HEK293T (cell line): ENCODE measurements around the gene ISOC1.

Experiments used
- CTCF ChIA-PET: fragments of 350-600 bp; formaldehyde crosslinking; extraction: SDS; loops from one replicate; lab custom pipeline; 2021; ENCODE audit warnings: antibody characterized with exemption, inconsistent platforms; lab: Yijun Ruan, JAX
- POLR2A ChIA-PET: fragments of 350-600 bp; formaldehyde crosslinking; extraction: SDS; loops from one replicate; lab custom pipeline; 2020; ENCODE audit warnings: antibody characterized with exemption, inconsistent platforms; lab: Yijun Ruan, JAX
- DNase-seq: peaks from one replicate; pipeline ENCODE4 v3.0.0; 2012; ENCODE audit warnings: mixed read lengths; ENCODE audit errors: extremely low spot score
- ARNT ChIP-seq: fragments of 450-650 bp; IDR thresholded peaks from 2 replicates; pipeline ENCODE4 v1.6.1; 2017; ENCODE audit warnings: mild to moderate bottlenecking
- BHLHE40 ChIP-seq: fragments of 450-650 bp; IDR thresholded peaks from 2 replicates; pipeline ENCODE4 v1.6.1; 2016; ENCODE audit warnings: mild to moderate bottlenecking, moderate library complexity, borderline replicate concordance
- CTBP1 ChIP-seq: fragments of 450-650 bp; IDR thresholded peaks from 2 replicates; pipeline ENCODE4 v1.6.1; 2016; ENCODE audit warnings: borderline replicate concordance
- ELF4 ChIP-seq: fragments of 450-650 bp; IDR thresholded peaks from 2 replicates; pipeline ENCODE4 v1.6.1; 2017; ENCODE audit warnings: antibody characterized with exemption
- FOXA1 ChIP-seq: fragments of 450-650 bp; IDR thresholded peaks from 2 replicates; pipeline ENCODE4 v1.6.1; 2016; ENCODE audit warnings: mild to moderate bottlenecking
- FOXK2 ChIP-seq: fragments of 450-650 bp; IDR thresholded peaks from 2 replicates; pipeline ENCODE4 v1.6.1; 2016; ENCODE audit warnings: mild to moderate bottlenecking
- FOXM1 ChIP-seq: fragments of 450-650 bp; IDR thresholded peaks from 2 replicates; pipeline ENCODE4 v1.6.1; 2017; ENCODE audit warnings: mild to moderate bottlenecking, borderline replicate concordance
- HDGF ChIP-seq: fragments of 450-650 bp; IDR thresholded peaks from 2 replicates; pipeline ENCODE4 v1.6.1; 2017; ENCODE audit warnings: antibody characterized with exemption, borderline replicate concordance
- L3MBTL2 ChIP-seq: fragments of 450-650 bp; conservative IDR thresholded peaks from 2 replicates; pipeline ENCODE4 v1.6.1; 2016; ENCODE audit warnings: mild to moderate bottlenecking
- LEF1 ChIP-seq: fragments of 450-650 bp; IDR thresholded peaks from 2 replicates; pipeline ENCODE4 v1.6.1; 2017; ENCODE audit warnings: mild to moderate bottlenecking, borderline replicate concordance
- NFRKB ChIP-seq: fragments of 450-650 bp; IDR thresholded peaks from 2 replicates; pipeline ENCODE4 v1.6.1; 2016; ENCODE audit warnings: mild to moderate bottlenecking, moderate library complexity
- SP1 ChIP-seq: fragments of 450-650 bp; IDR thresholded peaks from 2 replicates; pipeline ENCODE4 v1.6.1; 2017
- SUZ12 ChIP-seq: fragments of 450-650 bp; IDR thresholded peaks from 2 replicates; pipeline ENCODE4 v1.6.1; 2016; ENCODE audit warnings: mild to moderate bottlenecking
- TARDBP ChIP-seq: fragments of 450-650 bp; IDR thresholded peaks from 2 replicates; pipeline ENCODE4 v1.6.1; 2016
- ZNF384 ChIP-seq: fragments of 450-650 bp; IDR thresholded peaks from 2 replicates; pipeline ENCODE4 v1.6.1; 2016
- TF ChIP-seq, protein P1 (sequence below): fragments of 450-650 bp; IDR thresholded peaks from 2 replicates; pipeline ENCODE4 v1.6.1; 2016

Gene ISOC1

GRCh38 chr5:129124608-129125007 is 30.1 kb downstream of the ISOC1 start:
- DNase-seq: no peak
- CTCF ChIA-PET: interaction anchor here (0.8 kb wide), 1 partner anchor 647 kb away, joined by 3 read pairs; no protein-coding TSS in a partner anchor
- no peak for TF ChIP-seq CTBP1
- no peak for TF ChIP-seq ZNF384
- TF ChIP-seq FOXM1: no peak
- no peak for TF ChIP-seq BHLHE40
- TF ChIP-seq SUZ12: no peak
- TF ChIP-seq TARDBP: no peak
- no peak for TF ChIP-seq L3MBTL2
- no peak for TF ChIP-seq ELF4
- TF ChIP-seq, protein P1, sequence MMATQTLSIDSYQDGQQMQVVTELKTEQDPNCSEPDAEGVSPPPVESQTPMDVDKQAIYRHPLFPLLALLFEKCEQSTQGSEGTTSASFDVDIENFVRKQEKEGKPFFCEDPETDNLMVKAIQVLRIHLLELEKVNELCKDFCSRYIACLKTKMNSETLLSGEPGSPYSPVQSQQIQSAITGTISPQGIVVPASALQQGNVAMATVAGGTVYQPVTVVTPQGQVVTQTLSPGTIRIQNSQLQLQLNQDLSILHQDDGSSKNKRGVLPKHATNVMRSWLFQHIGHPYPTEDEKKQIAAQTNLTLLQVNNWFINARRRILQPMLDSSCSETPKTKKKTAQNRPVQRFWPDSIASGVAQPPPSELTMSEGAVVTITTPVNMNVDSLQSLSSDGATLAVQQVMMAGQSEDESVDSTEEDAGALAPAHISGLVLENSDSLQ: no peak
- no peak for TF ChIP-seq FOXA1
- TF ChIP-seq NFRKB: no peak
- TF ChIP-seq LEF1: no peak
- POLR2A ChIA-PET: interaction anchor here (1.3 kb wide), 1 partner anchor 30 kb away, joined by 4 read pairs; the partner anchor contains the start of gene ISOC1

DNA sequence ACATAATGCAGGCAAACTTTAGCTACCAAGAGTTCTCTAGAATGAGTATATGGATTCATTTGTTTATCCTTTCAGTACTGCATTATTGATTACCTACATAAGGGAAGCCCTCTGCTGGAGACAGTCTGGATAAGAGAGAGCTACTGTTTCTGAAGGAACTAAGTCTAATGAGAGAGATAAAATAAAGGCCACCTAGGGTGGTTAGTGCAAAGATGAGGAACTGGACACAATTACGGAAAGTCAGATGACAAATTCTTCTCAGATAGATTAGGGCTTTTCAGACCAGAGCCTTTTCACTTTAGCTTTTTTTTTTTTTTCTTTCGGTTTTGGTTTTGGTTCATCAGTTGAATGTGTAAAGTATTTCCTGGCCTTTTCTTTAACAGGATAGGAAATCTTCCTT is 31.3 kb downstream of the ISOC1 start:
- ChIA-PET CTCF (interaction anchor here (0.6 to 1.6 kb wide), 6 partner anchors 9 to 82 kb away, joined by 3 to 10 read pairs (median 3); partner anchors contain the start of gene ISOC1), POLR2A (interaction anchor here (1.4 kb wide), 1 partner anchor 31 kb away, joined by 3 read pairs; the partner anchor contains the start of gene ISOC1)
- no peak for DNase-seq
- TF ChIP-seq BHLHE40 (no peak), ARNT (no peak), FOXM1 (no peak), LEF1 (no peak), ELF4 (no peak), HDGF (no peak), NFRKB (no peak), TARDBP (no peak), CTBP1 (no peak), SUZ12 (no peak), FOXK2 (no peak), SP1 (no peak), L3MBTL2 (no peak), FOXA1 (no peak), ZNF384 (no peak)
- TF ChIP-seq, protein P1: no peak

GRCh38 chr5:129133553-129133952 is 39.0 kb downstream of the ISOC1 start:
- ChIA-PET CTCF (no interaction called here), POLR2A (no interaction called here)
- no peak for TF ChIP-seq LEF1
- TF ChIP-seq, protein P1: no peak
- TF ChIP-seq CTBP1: no peak
- no peak for TF ChIP-seq FOXA1
- TF ChIP-seq ELF4: no peak
- no peak for TF ChIP-seq NFRKB
- no peak for TF ChIP-seq L3MBTL2
- TF ChIP-seq TARDBP: no peak
- TF ChIP-seq ARNT: no peak
- TF ChIP-seq BHLHE40: no peak
- no peak for TF ChIP-seq FOXK2
- TF ChIP-seq FOXM1: no peak
- no peak for DNase-seq

GRCh38 chr5:129135633-129136032 is 41.1 kb downstream of the ISOC1 start:
- POLR2A ChIA-PET: no interaction called here
- TF ChIP-seq HDGF (no peak), NFRKB (no peak), ELF4 (no peak), FOXA1 (no peak), SUZ12 (no peak), FOXK2 (no peak), ZNF384 (no peak)
- DNase-seq: no peak
- CTCF ChIA-PET: interaction anchor here (1.4 kb wide), 1 partner anchor 10 kb away, joined by 4 read pairs; no protein-coding TSS in a partner anchor

DNA sequence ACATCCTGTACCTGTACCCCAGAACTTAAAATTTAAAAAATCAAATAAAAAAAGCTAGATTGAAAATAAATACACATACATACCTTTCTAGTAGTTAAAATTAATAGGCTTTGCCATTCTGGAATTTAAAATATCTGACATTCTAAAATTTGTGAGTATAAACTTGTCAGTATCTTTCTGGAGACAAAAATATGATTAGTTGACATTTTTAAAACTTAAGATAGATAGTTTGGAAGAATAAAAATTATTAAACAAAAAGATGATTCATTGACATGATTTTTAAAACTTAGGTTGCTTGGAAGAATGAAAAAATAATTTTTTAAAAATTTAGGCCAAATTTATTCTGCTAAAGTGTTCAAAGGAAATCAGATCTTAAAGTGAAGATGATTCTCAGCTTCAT is 43.1 kb downstream of the ISOC1 start:
- ChIA-PET CTCF (no interaction called here), POLR2A (no interaction called here)
- no peak for DNase-seq
- TF ChIP-seq FOXK2 (no peak), FOXM1 (no peak), NFRKB (no peak), HDGF (no peak), ZNF384 (no peak), TARDBP (no peak), SP1 (no peak), FOXA1 (no peak), ARNT (no peak), LEF1 (no peak), BHLHE40 (no peak), ELF4 (no peak), CTBP1 (no peak), L3MBTL2 (no peak)
- TF ChIP-seq, protein P1: no peak
